ENCODE data around the gene RAPGEF6. TPM values are rescaled to one million over a fixed set of nuclear protein-coding genes. Genes with fewer than 3 reads are reported as not detected.

RAPGEF6 gene
- polyA plus RNA-seq, 1 donor (not counting 4 experiments of a cell fraction or from before 2014, with no cell fraction given), result 8.7 TPM

DNA sequence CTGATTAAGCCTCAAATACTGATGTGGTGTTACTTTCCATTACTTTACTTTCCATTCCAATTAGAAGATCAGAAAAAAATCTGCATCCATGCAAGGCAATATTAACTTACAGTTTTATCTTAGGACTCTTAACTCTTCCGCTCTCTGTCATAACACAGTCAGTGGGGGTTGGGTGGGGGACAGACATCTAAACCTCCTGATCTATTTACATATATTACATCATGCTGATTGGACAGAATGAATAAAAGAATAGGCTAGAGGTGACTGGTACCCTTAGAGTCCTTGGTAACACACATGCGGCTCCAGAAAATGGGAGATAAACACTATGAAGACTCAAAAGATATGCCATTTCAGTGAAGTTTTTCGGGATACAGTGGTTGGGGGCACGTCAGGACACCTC, 27.6 kb downstream of the RAPGEF6 start:
- peaks cover 54% of the 10 kb centered on the region for H3K79me2 ChIP-seq (ENCODE audit: control insufficient read depth, insufficient read depth, low read length)
- H3K9me3 ChIP-seq (ENCODE audit: control insufficient read depth, low read depth, low read length), result no peaks in the 10 kb centered on the region
- peaks cover 4% of the 10 kb centered on the region for H4K20me1 ChIP-seq (ENCODE audit: control insufficient read depth, extremely low read depth, insufficient read depth, low read length)
- no peak for TF ChIP-seq EZH2 (IDR thresholded peaks at IDR 0.05; ENCODE audit: low read length)
- TF ChIP-seq, protein P1, sequence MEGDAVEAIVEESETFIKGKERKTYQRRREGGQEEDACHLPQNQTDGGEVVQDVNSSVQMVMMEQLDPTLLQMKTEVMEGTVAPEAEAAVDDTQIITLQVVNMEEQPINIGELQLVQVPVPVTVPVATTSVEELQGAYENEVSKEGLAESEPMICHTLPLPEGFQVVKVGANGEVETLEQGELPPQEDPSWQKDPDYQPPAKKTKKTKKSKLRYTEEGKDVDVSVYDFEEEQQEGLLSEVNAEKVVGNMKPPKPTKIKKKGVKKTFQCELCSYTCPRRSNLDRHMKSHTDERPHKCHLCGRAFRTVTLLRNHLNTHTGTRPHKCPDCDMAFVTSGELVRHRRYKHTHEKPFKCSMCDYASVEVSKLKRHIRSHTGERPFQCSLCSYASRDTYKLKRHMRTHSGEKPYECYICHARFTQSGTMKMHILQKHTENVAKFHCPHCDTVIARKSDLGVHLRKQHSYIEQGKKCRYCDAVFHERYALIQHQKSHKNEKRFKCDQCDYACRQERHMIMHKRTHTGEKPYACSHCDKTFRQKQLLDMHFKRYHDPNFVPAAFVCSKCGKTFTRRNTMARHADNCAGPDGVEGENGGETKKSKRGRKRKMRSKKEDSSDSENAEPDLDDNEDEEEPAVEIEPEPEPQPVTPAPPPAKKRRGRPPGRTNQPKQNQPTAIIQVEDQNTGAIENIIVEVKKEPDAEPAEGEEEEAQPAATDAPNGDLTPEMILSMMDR (optimal IDR thresholded peaks at IDR 0.05 in 1 of 3, IDR thresholded peaks at IDR 0.05 in 1 of 3, conservative IDR thresholded peaks at IDR 0.05 in 1 of 3; ENCODE audit: extremely low read depth in 1 of 3, insufficient read depth in 2 of 3, low read length in 3 of 3), result no peak
- no peak overlapping the region for H3K4me2 ChIP-seq (ENCODE audit: control insufficient read depth, extremely low read depth, insufficient read depth, low read depth, low read length)
- dilution Hi-C loops (cut with MboI; ENCODE audit: extremely low pct_ligation_motif_present, low sequenced_read_pairs), result no loop called here
- FAIRE-seq (no peak), DNase-seq (ENCODE audit: low read depth, low spot score) (no peak)
- no peak overlapping the region for H2AFZ ChIP-seq (ENCODE audit: control insufficient read depth, low read length)
- no peaks in the 10 kb centered on the region for H3K9me1 ChIP-seq (ENCODE audit: control insufficient read depth, extremely low read depth, insufficient read depth, low read length)
- H3K4me1 ChIP-seq (ENCODE audit: control insufficient read depth, extremely low read depth, insufficient read depth, low read length), result peaks cover 14% of the 10 kb centered on the region
- H3K27ac ChIP-seq (ENCODE audit: control insufficient read depth, insufficient read depth, low read length), result no peak overlapping the region
- no peaks in the 10 kb centered on the region for H3K27me3 ChIP-seq (ENCODE audit: control insufficient read depth, extremely low read depth, insufficient read depth, low read length)
- no peak overlapping the region for H3K9ac ChIP-seq (ENCODE audit: control insufficient read depth, extremely low read depth, insufficient read depth, low read length)
- H3K4me3 ChIP-seq (ENCODE audit: control insufficient read depth in 2 of 3, extremely low read depth in 1 of 3, insufficient read depth in 2 of 3, low read depth in 1 of 3, low read length in 3 of 3), result no peak overlapping the region
- H3K36me3 ChIP-seq (ENCODE audit: control insufficient read depth in 2 of 2, extremely low read depth in 1 of 2, insufficient read depth in 2 of 2, low read length in 2 of 2), result peaks cover 0 to 3% of the 10 kb centered on the region in 2 experiments

DNA sequence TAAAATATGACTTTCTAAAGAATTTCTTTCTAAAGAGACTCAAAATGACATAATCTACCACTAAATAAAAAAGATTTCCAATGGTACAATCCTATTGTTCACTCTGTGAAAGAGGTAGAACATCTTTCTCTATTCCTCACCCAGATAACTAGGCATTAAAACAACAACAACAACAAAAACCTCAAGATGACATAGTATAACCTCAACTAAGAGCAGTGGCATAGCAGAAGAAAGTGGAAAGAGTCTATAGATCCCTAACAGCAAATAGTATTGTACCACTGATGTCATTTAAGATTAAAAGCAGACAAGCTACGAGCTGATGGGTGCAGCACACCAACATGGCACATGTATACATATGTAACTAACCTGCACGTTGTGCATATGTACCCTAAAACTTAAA, 29.9 kb downstream of the RAPGEF6 start:
- no peaks in the 10 kb centered on the region for H3K9me1 ChIP-seq (ENCODE audit: control insufficient read depth, extremely low read depth, insufficient read depth, low read length)
- H3K4me1 ChIP-seq (ENCODE audit: control insufficient read depth, extremely low read depth, insufficient read depth, low read length), result peaks cover 5% of the 10 kb centered on the region
- H4K20me1 ChIP-seq (ENCODE audit: control insufficient read depth, extremely low read depth, insufficient read depth, low read length), result no peaks in the 10 kb centered on the region
- TF ChIP-seq, protein P1 (optimal IDR thresholded peaks at IDR 0.05 in 1 of 3, IDR thresholded peaks at IDR 0.05 in 1 of 3, conservative IDR thresholded peaks at IDR 0.05 in 1 of 3; ENCODE audit: extremely low read depth in 1 of 3, insufficient read depth in 2 of 3, low read length in 3 of 3), result no peak
- TF ChIP-seq EZH2 (IDR thresholded peaks at IDR 0.05; ENCODE audit: low read length), result no peak
- no peak overlapping the region for H3K4me2 ChIP-seq (ENCODE audit: control insufficient read depth, extremely low read depth, insufficient read depth, low read depth, low read length)
- FAIRE-seq (no peak), DNase-seq (ENCODE audit: low read depth, low spot score) (no peak)
- H2AFZ ChIP-seq (ENCODE audit: control insufficient read depth, low read length), result no peak overlapping the region
- peaks cover 49% of the 10 kb centered on the region for H3K79me2 ChIP-seq (ENCODE audit: control insufficient read depth, insufficient read depth, low read length)
- H3K9me3 ChIP-seq (ENCODE audit: control insufficient read depth, low read depth, low read length), result no peaks in the 10 kb centered on the region
- no peak overlapping the region for H3K27ac ChIP-seq (ENCODE audit: control insufficient read depth, insufficient read depth, low read length)
- H3K4me3 ChIP-seq (ENCODE audit: control insufficient read depth in 2 of 3, extremely low read depth in 1 of 3, insufficient read depth in 2 of 3, low read depth in 1 of 3, low read length in 3 of 3), result no peak overlapping the region
- H3K9ac ChIP-seq (ENCODE audit: control insufficient read depth, extremely low read depth, insufficient read depth, low read length), result no peak overlapping the region
- no peaks in the 10 kb centered on the region for H3K27me3 ChIP-seq (ENCODE audit: control insufficient read depth, extremely low read depth, insufficient read depth, low read length)
- dilution Hi-C loops (cut with MboI; ENCODE audit: extremely low pct_ligation_motif_present, low sequenced_read_pairs), result no loop called here
- peaks cover 0 to 3% of the 10 kb centered on the region in 2 experiments for H3K36me3 ChIP-seq (ENCODE audit: control insufficient read depth in 2 of 2, extremely low read depth in 1 of 2, insufficient read depth in 2 of 2, low read length in 2 of 2)

Data from keratinocyte (primary cell).